Measurements from ENCODE around the gene SLC35F4. TPM values are rescaled to one million over a fixed set of nuclear protein-coding genes. Genes with fewer than 3 reads are reported as not detected.

The SLC35F4 gene
- total and polyA plus RNA-seq, 10 of the 15 experiments (the other 5 are each of a cell fraction or from before 2014, with no cell fraction given) = 0.06 to 0.30 TPM; not detected in 8

- H3K36me3 ChIP-seq (ENCODE audit: control insufficient read depth in 2 of 2, insufficient read depth in 2 of 2, low read length in 1 of 2) = no peaks in the 10 kb centered on the region
- POLR2A ChIA-PET = no interaction called here
- CTCF ChIA-PET = no interaction called here
- H3K27ac ChIP-seq (ENCODE audit: control insufficient read depth, insufficient read depth) = no peak overlapping the region
- no TSS peak for BruUV-seq (replicated peaks)
- ATAC-seq (no peak), DNase-seq (ENCODE audit: low read depth, low spot score) (no peak), FAIRE-seq (no peak)
- in situ Hi-C loops (cut with MboI) = no loop called here
- H3K4me3 ChIP-seq = no peak overlapping the region
- H3K4me2 ChIP-seq (ENCODE audit: control insufficient read depth, insufficient read depth) = no peak overlapping the region
- H4K20me1 ChIP-seq (ENCODE audit: control insufficient read depth, insufficient read depth) = no peaks in the 10 kb centered on the region
- no peak overlapping the region for H2AFZ ChIP-seq (ENCODE audit: control insufficient read depth, low read depth, low read length)
- intact Hi-C loops (cut with micrococcal nuclease; ENCODE audit: unreplicated experiment) = no loop called here
- no peak overlapping the region for H3K9ac ChIP-seq (ENCODE audit: control insufficient read depth, insufficient read depth, low read length)
- RAD21 ChIA-PET (ENCODE audit: unreplicated experiment) = no interaction called here
- TF ChIP-seq E2F4 (IDR thresholded peaks at IDR 0.05; ENCODE audit: low read depth, low read length) (no peak), CHD1 (IDR thresholded peaks at IDR 0.05; ENCODE audit: low read depth, low read length) (no peak), CREB1 (IDR thresholded peaks at IDR 0.05; ENCODE audit: low read depth) (no peak), MYC (IDR thresholded peaks at IDR 0.05; ENCODE audit: insufficient read depth, insufficient read length, insufficient replicate concordance, low read length, severe bottlenecking) (no peak), IRF3 (IDR thresholded peaks at IDR 0.05) (no peak), PAX5 (IDR thresholded peaks at IDR 0.05; ENCODE audit: borderline replicate concordance, low read depth, low read length) (no peak), SUZ12 (IDR thresholded peaks at IDR 0.05; ENCODE audit: unreplicated experiment) (no peak), TCF3 (IDR thresholded peaks at IDR 0.05; ENCODE audit: borderline replicate concordance, insufficient read depth, low read depth, low read length) (no peak)
- H3K79me2 ChIP-seq (ENCODE audit: control insufficient read depth, insufficient read depth, low read length) = no peaks in the 10 kb centered on the region
- H3K4me1 ChIP-seq (ENCODE audit: control insufficient read depth, insufficient read depth, low read length) = no peaks in the 10 kb centered on the region
- no peaks in the 10 kb centered on the region for H3K9me3 ChIP-seq (replicated peaks; ENCODE audit: control insufficient read depth, insufficient read depth, low read length)
- WGBS (ENCODE audit: insufficient coverage, insufficient replicate concordance, low lambda C conversion rate, missing lambda C conversion rate) = 39% methylated on average over 2 of the region's 2 CpGs
- H3K27me3 ChIP-seq (replicated peaks in 1 of 2; ENCODE audit: control insufficient read depth in 2 of 2, insufficient read depth in 2 of 2, low read length in 1 of 2) = no peaks in the 10 kb centered on the region
- SMC1A ChIA-PET (ENCODE audit: uncharacterized antibody, unreplicated experiment) = interaction anchor here (1.5 kb wide), 1 partner anchor 24 kb away, joined by 5 read pairs; no protein-coding TSS in a partner anchor
These were observed 18.2 kb downstream of the SLC35F4 start for GRCh38 chr14:57847706-57848105.
